Panc1 (cell line): ENCODE data around the gene PARP8.

Source experiments
- POLR2AphosphoS5 ChIP-seq: IDR thresholded peaks from 2 replicates; pipeline ENCODE4 v1.6.1; 2012; ENCODE audit warnings: mild to moderate bottlenecking, low read depth, low read length, moderate library complexity
- TCF7L2 ChIP-seq: IDR thresholded peaks from 2 replicates; pipeline ENCODE4 v1.6.1; 2011; ENCODE audit warnings: mild to moderate bottlenecking, low read depth, low read length, inconsistent platforms
- TF ChIP-seq, protein P1 (sequence below): fragments of 450-650 bp; IDR thresholded peaks from 2 replicates; pipeline ENCODE4 v1.5.1; 2017; ENCODE audit warnings: mild to moderate bottlenecking
- TF ChIP-seq, protein P2 (sequence below), 2 experiments: IDR thresholded peaks; 2 replicates each; pipeline ENCODE4 v1.6.1; 2011 to 2012; ENCODE audit warnings: low read depth in 2 of 2, control low read depth in 1 of 2, low read length in 1 of 2, mild to moderate bottlenecking in 1 of 2, moderate library complexity in 1 of 2; ENCODE audit not compliant: insufficient read depth in 1 of 2

GRCh38 chr5:50655067-50655809 is 11.2 kb upstream of the PARP8 start:
- TF ChIP-seq, protein P1, sequence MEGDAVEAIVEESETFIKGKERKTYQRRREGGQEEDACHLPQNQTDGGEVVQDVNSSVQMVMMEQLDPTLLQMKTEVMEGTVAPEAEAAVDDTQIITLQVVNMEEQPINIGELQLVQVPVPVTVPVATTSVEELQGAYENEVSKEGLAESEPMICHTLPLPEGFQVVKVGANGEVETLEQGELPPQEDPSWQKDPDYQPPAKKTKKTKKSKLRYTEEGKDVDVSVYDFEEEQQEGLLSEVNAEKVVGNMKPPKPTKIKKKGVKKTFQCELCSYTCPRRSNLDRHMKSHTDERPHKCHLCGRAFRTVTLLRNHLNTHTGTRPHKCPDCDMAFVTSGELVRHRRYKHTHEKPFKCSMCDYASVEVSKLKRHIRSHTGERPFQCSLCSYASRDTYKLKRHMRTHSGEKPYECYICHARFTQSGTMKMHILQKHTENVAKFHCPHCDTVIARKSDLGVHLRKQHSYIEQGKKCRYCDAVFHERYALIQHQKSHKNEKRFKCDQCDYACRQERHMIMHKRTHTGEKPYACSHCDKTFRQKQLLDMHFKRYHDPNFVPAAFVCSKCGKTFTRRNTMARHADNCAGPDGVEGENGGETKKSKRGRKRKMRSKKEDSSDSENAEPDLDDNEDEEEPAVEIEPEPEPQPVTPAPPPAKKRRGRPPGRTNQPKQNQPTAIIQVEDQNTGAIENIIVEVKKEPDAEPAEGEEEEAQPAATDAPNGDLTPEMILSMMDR: no peak
- TF ChIP-seq POLR2AphosphoS5 (no peak), TCF7L2 (no peak)
- TF ChIP-seq, protein P2, sequence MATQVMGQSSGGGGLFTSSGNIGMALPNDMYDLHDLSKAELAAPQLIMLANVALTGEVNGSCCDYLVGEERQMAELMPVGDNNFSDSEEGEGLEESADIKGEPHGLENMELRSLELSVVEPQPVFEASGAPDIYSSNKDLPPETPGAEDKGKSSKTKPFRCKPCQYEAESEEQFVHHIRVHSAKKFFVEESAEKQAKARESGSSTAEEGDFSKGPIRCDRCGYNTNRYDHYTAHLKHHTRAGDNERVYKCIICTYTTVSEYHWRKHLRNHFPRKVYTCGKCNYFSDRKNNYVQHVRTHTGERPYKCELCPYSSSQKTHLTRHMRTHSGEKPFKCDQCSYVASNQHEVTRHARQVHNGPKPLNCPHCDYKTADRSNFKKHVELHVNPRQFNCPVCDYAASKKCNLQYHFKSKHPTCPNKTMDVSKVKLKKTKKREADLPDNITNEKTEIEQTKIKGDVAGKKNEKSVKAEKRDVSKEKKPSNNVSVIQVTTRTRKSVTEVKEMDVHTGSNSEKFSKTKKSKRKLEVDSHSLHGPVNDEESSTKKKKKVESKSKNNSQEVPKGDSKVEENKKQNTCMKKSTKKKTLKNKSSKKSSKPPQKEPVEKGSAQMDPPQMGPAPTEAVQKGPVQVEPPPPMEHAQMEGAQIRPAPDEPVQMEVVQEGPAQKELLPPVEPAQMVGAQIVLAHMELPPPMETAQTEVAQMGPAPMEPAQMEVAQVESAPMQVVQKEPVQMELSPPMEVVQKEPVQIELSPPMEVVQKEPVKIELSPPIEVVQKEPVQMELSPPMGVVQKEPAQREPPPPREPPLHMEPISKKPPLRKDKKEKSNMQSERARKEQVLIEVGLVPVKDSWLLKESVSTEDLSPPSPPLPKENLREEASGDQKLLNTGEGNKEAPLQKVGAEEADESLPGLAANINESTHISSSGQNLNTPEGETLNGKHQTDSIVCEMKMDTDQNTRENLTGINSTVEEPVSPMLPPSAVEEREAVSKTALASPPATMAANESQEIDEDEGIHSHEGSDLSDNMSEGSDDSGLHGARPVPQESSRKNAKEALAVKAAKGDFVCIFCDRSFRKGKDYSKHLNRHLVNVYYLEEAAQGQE (IDR thresholded peaks at IDR 0.05; ENCODE audit: insufficient read depth in 1 of 2, low read depth in 2 of 2, low read length in 1 of 2): no peak
